GM12873 (cell line): ENCODE data around the gene DHTKD1.

Experiments used
- TF ChIP-seq, protein P1 (sequence below): IDR thresholded peaks from 2 replicates; pipeline ENCODE4 v1.5.1; 2012; ENCODE audit warnings: low read depth, mild to moderate bottlenecking, moderate library complexity, low read length, control low read depth; ENCODE audit not compliant: insufficient read depth; ENCODE audit errors: missing control alignments

The DHTKD1 gene

DNA sequence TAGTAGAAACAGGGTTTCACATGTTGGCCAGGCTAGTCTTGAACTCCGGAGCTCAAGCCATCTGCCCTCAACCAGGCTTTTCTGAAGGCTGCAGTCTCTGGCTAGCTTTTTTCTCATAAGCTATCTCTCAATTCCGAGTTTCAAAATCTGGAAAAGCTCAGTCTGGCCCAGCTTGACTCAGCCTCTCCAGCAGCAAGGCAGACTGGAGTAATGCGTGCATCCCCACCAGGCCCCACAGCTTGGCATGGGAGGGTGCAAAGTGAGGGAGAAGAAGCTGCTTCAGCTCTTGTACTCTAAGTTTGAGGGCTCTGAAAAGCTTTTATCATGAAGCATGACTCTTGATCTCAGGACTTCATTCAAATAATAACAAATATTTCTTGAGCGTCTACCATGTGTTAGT, 4.8 kb downstream of the DHTKD1 start:
- TF ChIP-seq, protein P1, sequence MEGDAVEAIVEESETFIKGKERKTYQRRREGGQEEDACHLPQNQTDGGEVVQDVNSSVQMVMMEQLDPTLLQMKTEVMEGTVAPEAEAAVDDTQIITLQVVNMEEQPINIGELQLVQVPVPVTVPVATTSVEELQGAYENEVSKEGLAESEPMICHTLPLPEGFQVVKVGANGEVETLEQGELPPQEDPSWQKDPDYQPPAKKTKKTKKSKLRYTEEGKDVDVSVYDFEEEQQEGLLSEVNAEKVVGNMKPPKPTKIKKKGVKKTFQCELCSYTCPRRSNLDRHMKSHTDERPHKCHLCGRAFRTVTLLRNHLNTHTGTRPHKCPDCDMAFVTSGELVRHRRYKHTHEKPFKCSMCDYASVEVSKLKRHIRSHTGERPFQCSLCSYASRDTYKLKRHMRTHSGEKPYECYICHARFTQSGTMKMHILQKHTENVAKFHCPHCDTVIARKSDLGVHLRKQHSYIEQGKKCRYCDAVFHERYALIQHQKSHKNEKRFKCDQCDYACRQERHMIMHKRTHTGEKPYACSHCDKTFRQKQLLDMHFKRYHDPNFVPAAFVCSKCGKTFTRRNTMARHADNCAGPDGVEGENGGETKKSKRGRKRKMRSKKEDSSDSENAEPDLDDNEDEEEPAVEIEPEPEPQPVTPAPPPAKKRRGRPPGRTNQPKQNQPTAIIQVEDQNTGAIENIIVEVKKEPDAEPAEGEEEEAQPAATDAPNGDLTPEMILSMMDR, result no peak

DNA sequence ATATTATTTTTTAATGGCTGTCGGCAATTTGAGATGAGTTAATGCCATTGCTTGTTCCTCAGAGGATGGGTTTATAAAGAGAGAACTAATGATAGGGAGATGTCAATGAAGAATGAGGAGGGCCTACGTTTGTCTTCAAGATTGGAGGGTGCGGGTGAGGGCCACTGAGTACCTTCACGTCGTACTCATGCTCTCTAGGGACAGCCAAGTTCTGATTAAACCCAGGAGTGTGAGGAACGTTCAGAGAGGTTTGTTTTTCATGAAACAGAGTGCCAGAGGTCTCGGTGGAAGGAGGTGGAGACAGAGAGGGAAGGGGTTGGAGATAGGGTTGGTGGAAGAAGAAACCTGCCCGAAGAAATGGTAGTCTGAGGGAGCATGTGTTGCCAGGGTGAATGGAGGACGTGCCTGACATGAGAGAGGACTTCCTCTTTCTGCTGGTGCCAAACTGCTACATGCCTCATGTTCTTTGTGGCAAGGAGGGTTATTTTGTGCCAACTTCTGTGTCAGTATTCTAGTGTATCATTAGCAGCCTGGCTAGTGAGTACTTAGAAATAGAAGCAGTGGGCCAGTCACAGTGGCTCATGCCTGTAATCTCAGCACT, 8.9 kb downstream of the DHTKD1 start:
- TF ChIP-seq, protein P1, result no peak

DNA sequence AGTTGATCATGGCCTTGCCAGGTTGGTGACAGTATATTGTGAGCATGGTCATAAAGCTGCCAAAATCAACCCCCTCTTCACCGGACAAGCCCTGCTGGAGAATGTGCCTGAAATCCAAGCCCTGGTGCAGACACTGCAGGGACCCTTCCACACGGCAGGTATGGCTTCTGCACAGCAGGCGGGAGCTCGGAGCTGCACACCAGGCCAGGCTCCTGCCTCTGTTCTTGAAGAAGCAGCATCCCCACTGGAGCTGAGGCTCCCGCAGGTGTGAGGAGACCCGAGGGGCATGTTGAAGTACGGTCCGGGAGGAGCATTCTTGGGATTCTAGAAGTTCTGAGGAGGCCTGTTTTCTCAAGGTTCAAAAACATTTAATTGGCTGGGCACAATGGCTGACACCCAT, 12.7 kb downstream of the DHTKD1 start:
- TF ChIP-seq, protein P1, result no peak

DNA sequence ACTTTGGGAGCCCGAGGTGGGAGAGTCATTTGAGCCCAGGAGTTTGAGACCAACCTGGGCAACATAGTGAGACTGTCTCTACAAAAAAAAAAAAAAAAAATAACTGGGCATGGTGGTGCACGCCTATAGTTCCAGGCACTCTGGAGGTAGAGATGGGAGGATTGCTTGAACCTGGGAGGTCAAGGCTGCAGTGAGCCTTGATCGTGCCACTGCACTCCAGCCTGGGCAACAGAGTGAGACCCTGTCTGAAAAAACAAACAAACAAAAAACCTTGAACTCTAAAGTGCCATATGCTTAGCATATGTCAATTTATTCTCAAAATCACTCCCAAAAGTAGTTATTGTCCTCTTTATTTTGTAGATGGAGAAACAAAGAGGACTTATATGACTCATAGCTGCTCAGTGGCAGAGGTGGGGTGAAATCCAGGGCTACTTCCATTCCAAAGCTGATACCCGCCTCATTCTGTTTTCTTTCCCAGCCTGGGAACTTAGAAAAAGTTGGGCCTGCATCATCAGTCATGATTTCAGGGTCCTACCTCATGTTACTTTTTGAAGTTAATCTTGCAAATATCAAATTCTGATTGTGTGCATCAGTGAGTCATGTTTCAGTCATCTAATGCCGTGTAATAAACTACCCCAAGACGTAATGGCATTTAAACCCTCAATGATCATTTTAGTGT, 13.3 kb downstream of the DHTKD1 start:
- TF ChIP-seq, protein P1, result no peak

DNA sequence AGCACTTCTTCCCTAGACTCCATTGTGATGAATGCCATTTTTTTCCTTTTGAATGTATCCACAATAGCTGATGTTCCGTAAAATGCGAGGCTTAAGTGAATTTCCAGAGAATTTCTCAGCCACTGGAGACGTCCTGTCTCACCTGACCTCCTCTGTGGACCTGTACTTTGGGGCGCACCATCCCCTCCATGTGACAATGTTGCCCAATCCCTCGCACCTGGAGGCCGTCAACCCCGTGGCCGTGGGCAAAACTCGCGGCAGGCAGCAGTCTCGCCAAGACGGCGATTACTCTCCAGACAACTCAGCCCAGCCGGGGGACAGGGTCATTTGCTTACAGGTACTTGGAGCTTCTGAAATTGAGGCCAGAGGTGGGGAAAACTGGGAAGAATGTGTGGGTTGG, 20.2 kb downstream of the DHTKD1 start:
- TF ChIP-seq, protein P1, result no peak

DNA sequence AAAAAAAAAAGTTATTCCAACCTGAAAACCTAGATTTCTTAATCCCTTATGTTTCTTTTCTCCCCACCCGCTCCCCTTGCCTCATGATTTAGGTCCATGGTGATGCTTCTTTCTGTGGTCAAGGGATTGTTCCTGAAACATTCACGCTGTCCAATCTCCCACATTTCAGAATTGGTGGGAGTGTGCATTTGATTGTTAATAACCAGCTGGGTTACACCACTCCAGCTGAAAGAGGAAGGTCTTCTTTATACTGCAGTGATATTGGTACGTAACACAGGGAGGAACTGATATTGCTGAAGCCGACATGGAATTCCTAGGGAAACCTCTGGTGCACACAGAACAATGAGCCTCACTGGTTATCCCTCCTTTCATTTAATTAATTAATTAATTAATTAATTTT, 22.7 kb downstream of the DHTKD1 start:
- TF ChIP-seq, protein P1, result no peak

DNA sequence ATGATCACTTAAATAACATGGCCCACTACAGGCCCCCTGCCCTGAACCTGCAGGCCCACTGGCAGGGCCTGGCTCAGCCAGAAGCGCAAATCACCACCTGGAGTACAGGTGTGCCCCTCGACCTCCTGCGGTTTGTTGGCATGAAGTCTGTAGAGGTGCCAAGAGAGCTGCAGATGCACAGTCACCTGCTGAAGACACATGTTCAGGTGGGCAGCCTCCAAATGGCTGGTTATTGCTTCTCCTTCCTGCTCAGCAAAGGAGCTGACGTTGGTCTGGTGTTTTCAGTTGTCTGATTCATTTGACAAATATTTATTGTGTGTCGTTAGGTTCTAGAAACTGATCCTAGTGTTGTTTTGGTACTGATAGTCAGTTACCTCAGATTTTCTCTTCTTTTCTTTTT, 29.0 kb downstream of the DHTKD1 start:
- TF ChIP-seq, protein P1, result no peak
